ENCODE measurements around the gene ZFAND3. TPM values are rescaled to one million over a fixed set of nuclear protein-coding genes. Genes with fewer than 3 reads are reported as not detected.

ZFAND3 gene
- 10 to 100 TPM; 53.8 to 69.3 TPM for total RNA-seq
- long read RNA-seq, donor 1, partial matches to known transcripts, result 10 of 29 reads
- long read RNA-seq, donor 1, other reads (novel, unspliced or antisense), result 14 of 29 reads
- long read RNA-seq, donor 2, partial matches to known transcripts, result 3 of 21 reads
- long read RNA-seq, donor 2, other reads (novel, unspliced or antisense), result 14 of 21 reads

- DNase-seq (ENCODE audit: low spot score), result peak; percentile 99
- intact Hi-C loops (cut with DNase I), result no loop called here
Measured at GRCh38 chr6:37819177-37819801, at the start of gene ZFAND3. ZFAND3 (plus strand) TSS chr6:37819727; CDS start chr6:37819946, 219 bp downstream.

- intact Hi-C loops (cut with DNase I), result no loop called here
- no peak for DNase-seq (ENCODE audit: low spot score)
Measured at GRCh38 chr6:37774028-37774680, 45.4 kb upstream of the ZFAND3 start.

- intact Hi-C loops (cut with DNase I), result no loop called here
Measured at GRCh38 chr6:37776566-37776965, 43.0 kb upstream of the ZFAND3 start.

GRCh38 chr6:37777272-37777834 lies 42.2 kb upstream of the ZFAND3 start:
- DNase-seq (ENCODE audit: low spot score), result no peak
- intact Hi-C loops (cut with DNase I), result no loop called here

More at GRCh38 chr6:37776566-37776965, 43.0 kb upstream of the ZFAND3 start:
- DNase-seq (ENCODE audit: low spot score), result no peak

- DNase-seq (ENCODE audit: low spot score), result no peak
- intact Hi-C loops (cut with DNase I), result no loop called here
Measured at GRCh38 chr6:37779111-37779800, 40.3 kb upstream of the ZFAND3 start.

GRCh38 chr6:37779902-37780628 lies 39.5 kb upstream of the ZFAND3 start:
- intact Hi-C loops (cut with DNase I), result no loop called here
- no peak for DNase-seq (ENCODE audit: low spot score)

- intact Hi-C loops (cut with DNase I), result no loop called here
Measured at GRCh38 chr6:37781788-37782187, 37.7 kb upstream of the ZFAND3 start.

GRCh38 chr6:37783025-37783855 lies 36.3 kb upstream of the ZFAND3 start:
- intact Hi-C loops (cut with DNase I), result no loop called here
- no peak for DNase-seq (ENCODE audit: low spot score)

More at GRCh38 chr6:37781788-37782187, 37.7 kb upstream of the ZFAND3 start:
- DNase-seq (ENCODE audit: low spot score), result no peak

GRCh38 chr6:37783856-37784584 lies 35.5 kb upstream of the ZFAND3 start:
- DNase-seq (ENCODE audit: low spot score), result no peak
- intact Hi-C loops (cut with DNase I), result no loop called here

GRCh38 chr6:37784585-37784967 lies 35.0 kb upstream of the ZFAND3 start:
- intact Hi-C loops (cut with DNase I), result no loop called here
- no peak for DNase-seq (ENCODE audit: low spot score)

- intact Hi-C loops (cut with DNase I), result no loop called here
- DNase-seq (ENCODE audit: low spot score), result no peak
Measured at GRCh38 chr6:37785002-37785662, 34.4 kb upstream of the ZFAND3 start.

- DNase-seq (ENCODE audit: low spot score), result no peak
- intact Hi-C loops (cut with DNase I), result no loop called here
Measured at GRCh38 chr6:37785663-37786270, 33.8 kb upstream of the ZFAND3 start.

GRCh38 chr6:37787216-37787615 lies 32.3 kb upstream of the ZFAND3 start:
- no peak for DNase-seq (ENCODE audit: low spot score)
- intact Hi-C loops (cut with DNase I), result no loop called here

GRCh38 chr6:37788259-37788658 lies 31.3 kb upstream of the ZFAND3 start:
- intact Hi-C loops (cut with DNase I), result no loop called here
- DNase-seq (ENCODE audit: low spot score), result no peak

- DNase-seq (ENCODE audit: low spot score), result peak; percentile 97
- intact Hi-C loops (cut with DNase I), result loop anchor here in 1 of 2 donors (5.0 kb wide), 1 partner anchor 221 kb away; no protein-coding TSS in a partner anchor
Measured at GRCh38 chr6:37791156-37791919, 28.2 kb upstream of the ZFAND3 start.

GRCh38 chr6:37792457-37793033 lies 27.0 kb upstream of the ZFAND3 start:
- intact Hi-C loops (cut with DNase I), result loop anchor here in 1 of 2 donors (5.0 kb wide), 1 partner anchor 220 kb away; no protein-coding TSS in a partner anchor
- no peak for DNase-seq (ENCODE audit: low spot score)

Measured in posterior vena cava (tissue), 2 donors.